Right atrium auricular region (tissue), 2 donors: ENCODE results near the gene TIMP3. TPM values are rescaled to one million over a fixed set of nuclear protein-coding genes. Genes with fewer than 3 reads are reported as not detected.

ENCODE experiments used
- DNase-seq: peaks from one replicate; pipeline ENCODE4 v3.0.0-alpha.2; 2019; ENCODE audit warnings: low spot score
- H3K27ac ChIP-seq, 2 donors: fragments of 200-600 bp; sonication (generic); 1 replicate in 1 of 2; 2 replicates in 1 of 2; pipeline ENCODE4 v1.5.1; 2016 to 2019
- H3K27me3 ChIP-seq, 2 donors: fragments of 200-600 bp; sonication (generic); one replicate each; pipeline versions ENCODE4 v1.5.1 to v1.6.0; 2017 to 2019
- H3K36me3 ChIP-seq: fragments of 200-600 bp; sonication (generic); one replicate; pipeline ENCODE4 v1.5.1; 2016
- H3K4me1 ChIP-seq, 2 donors: fragments of 200-600 bp; sonication (generic); one replicate each; pipeline versions ENCODE4 v1.5.1 to v1.6.0; 2017 to 2019
- H3K4me3 ChIP-seq, 2 donors: fragments of 200-600 bp; sonication (generic); 1 replicate in 1 of 2; 2 replicates in 1 of 2; pipeline ENCODE4 v1.5.1; 2017 to 2019; ENCODE audit warnings: mild to moderate bottlenecking in 1 of 2, moderate library complexity in 1 of 2
- H3K9me3 ChIP-seq, 2 donors: fragments of 200-600 bp; sonication (generic); one replicate each; pipeline ENCODE4 v1.5.1; 2019
- total RNA-seq, 2 donors: library from RNA; depleted of rRNA; stranded (reverse); fragments of >200 nt; gene quantifications; one replicate each; pipeline ENCODE4 v1.1.0, GENCODE V29; 2016
- TF ChIP-seq, protein P1 (sequence below), 2 donors: fragments of 200-600 bp; sonication (generic); IDR thresholded peaks; one replicate each; pipeline ENCODE4 v1.5.1; 2019; ENCODE audit warnings: antibody characterized with exemption in 2 of 2

TIMP3 gene
- total RNA-seq, 2 donors from 2014 or later, result 625 to 711 TPM

DNA sequence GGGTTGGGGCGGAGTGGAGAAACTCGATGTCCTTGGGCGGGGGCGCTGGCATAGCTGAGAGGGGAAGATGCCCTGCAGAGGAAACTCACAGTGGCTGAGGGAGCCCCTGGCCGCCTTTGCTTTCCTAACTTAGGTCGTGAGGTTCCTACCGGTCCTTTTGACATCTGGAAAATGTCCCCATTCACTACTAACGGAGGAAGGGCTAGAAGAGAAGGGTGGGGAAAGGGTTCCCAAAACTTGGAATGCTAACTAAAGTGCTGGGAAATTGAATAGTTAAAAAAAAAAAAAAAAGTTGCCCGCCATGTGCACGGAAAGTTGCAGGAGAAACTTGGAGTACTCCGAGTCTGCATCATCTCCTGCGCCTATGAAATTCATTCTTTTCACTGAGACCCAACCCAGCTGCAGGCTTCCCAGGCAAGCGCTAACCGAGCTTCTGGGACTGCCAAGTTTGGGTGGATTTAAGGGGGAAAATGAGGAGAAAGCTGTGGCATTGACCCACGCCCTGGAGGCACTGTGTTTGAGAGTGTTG, 796 bp downstream of the TIMP3 start:
- DNase-seq, result no peak
- Histone ChIP-seq H3K4me1 (peaks cover 0 to 42% of the 10 kb centered on the region in 2 donors), H3K36me3 (peaks cover 27% of the 10 kb centered on the region), H3K9me3 (no peaks in the 10 kb centered on the region), H3K4me3 (peak overlapping the region; percentile 98 to 100), H3K27me3 (no peaks in the 10 kb centered on the region), H3K27ac (peak overlapping the region; percentile 92 to 97)
- TF ChIP-seq, protein P1, sequence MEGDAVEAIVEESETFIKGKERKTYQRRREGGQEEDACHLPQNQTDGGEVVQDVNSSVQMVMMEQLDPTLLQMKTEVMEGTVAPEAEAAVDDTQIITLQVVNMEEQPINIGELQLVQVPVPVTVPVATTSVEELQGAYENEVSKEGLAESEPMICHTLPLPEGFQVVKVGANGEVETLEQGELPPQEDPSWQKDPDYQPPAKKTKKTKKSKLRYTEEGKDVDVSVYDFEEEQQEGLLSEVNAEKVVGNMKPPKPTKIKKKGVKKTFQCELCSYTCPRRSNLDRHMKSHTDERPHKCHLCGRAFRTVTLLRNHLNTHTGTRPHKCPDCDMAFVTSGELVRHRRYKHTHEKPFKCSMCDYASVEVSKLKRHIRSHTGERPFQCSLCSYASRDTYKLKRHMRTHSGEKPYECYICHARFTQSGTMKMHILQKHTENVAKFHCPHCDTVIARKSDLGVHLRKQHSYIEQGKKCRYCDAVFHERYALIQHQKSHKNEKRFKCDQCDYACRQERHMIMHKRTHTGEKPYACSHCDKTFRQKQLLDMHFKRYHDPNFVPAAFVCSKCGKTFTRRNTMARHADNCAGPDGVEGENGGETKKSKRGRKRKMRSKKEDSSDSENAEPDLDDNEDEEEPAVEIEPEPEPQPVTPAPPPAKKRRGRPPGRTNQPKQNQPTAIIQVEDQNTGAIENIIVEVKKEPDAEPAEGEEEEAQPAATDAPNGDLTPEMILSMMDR (IDR thresholded peaks at IDR 0.05), result no peak

DNA sequence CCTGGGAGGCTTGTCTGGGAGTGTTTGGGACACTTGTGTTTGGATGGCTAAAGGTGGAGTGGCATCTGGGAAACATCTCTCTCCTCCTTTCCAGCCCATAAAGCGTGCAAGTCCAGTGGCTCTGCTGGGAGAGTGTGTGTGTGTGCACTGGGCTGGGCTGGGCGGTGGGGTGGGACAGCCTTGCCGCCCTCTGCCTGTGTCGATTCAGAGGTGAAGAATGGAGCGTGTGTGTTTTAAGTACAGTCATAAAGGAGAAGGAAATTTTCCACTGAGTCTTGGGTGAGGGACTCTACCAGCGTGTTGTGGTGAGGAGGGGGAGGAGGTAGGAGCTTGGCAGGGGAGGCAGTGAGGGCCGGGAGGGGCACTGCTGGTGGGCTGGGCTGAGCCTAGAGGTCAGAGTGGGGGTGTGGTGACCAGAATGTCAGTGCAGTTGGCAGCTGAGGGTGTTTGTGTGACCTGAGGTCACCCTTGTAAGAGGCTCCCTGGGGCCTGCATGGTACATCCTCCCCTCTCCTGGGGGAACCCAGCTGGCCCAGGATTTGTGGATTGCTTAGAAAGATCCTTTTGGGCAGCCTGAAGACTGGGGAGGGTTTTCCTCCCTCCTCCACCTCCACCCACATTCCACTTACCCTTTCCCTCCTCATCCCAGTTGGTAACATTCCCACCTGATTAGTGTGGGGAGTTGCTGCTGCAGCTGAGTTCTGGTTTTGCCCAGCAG, 1.7 kb downstream of the TIMP3 start:
- TF ChIP-seq, protein P1 (IDR thresholded peaks at IDR 0.05), result no peak
- Histone ChIP-seq H3K4me1 (peaks cover 0 to 47% of the 10 kb centered on the region in 2 donors), H3K27ac (peak overlapping the region; percentile 92 to 97), H3K27me3 (no peaks in the 10 kb centered on the region), H3K4me3 (peak overlapping the region; percentile 98 to 100), H3K9me3 (no peaks in the 10 kb centered on the region), H3K36me3 (peaks cover 31% of the 10 kb centered on the region)
- no peak for DNase-seq

DNA sequence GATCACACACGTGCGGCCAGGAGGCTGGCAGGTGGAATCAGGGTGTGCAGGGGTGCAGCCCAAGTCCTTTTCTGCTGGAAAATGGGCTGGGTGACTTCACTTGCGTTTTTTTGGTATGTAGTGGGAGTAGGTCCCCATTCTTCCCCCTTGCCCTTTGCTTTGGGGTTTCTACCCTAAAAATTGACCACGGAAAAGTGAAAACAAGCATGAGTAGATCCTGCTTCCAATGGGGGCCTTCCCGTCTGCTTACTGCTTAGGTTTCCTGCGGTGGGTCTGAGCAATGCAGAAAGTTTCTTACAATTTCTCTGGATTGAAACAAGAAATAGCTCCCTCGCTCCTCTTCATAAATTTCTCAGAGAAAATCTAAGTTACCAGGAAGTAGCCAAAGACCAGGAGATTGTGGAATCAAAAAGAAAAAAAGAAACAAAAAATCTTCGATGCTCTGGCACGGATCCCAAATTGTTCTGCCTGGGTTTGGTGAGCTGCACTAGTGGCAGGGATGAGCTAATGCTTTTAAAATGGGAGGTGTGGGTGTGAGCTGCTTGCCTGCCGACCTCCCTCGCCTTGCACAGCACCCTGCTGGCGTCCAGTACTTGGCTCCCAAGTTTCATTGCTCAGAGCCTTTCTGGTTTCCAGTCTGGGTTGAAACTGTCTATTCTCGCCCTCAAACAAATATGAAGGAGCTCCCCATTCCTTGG, 2.4 kb downstream of the TIMP3 start:
- TF ChIP-seq, protein P1 (IDR thresholded peaks at IDR 0.05), result no peak
- no peak for DNase-seq

DNA sequence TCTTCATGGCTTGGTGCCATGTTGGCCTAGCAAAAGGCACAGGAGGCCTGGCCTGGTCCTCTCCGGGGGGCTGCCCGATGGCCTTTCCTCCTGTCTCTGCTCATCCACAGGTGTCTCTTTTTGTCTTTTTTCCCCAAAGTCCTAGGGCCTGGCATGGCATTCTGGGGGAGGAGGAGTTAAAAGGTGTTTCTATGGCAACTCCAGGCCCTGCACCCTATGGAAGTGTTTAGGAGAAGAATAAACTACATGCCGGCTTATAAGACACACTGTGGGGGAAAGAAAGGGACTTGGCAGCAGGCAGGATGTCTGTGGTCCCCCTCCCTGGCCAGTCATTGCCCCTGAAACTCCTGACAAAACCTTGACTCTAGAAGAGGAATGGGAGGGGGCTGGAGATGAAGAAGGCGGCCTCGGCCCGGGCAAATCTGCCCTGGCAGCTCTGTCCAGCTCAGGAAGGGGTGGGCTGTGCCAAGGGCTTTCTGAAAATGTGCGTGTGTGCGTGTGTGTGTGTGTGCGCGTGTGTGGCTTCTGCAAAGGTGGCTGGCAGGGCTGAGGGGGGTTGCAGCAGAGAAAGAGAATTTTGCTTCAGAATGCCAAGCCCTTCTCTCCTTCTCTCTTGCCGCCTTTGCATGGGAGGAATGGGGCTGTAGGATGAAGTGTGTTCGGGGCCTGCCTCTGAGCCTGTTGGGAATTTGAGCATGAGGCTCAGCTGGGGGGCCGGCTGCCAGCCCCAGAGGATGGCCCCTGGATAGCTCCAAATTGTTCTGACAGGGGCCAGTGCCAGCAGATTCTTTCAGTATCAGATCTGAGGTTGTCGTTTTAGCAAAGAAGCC, 3.2 kb downstream of the TIMP3 start:
- Histone ChIP-seq H3K36me3 (peaks cover 41% of the 10 kb centered on the region), H3K4me1 (peaks cover 0 to 63% of the 10 kb centered on the region in 2 donors), H3K9me3 (no peaks in the 10 kb centered on the region), H3K27ac (peak overlapping the region; percentile 92 to 97), H3K27me3 (no peaks in the 10 kb centered on the region), H3K4me3 (peak overlapping the region; percentile 98 to 100)
- TF ChIP-seq, protein P1 (IDR thresholded peaks at IDR 0.05), result no peak
- DNase-seq, result no peak

More for the DNA sequence above, 2.4 kb downstream of the TIMP3 start:
- peak overlapping the region; percentile 98 to 100 for H3K4me3 ChIP-seq
- H3K4me1 ChIP-seq, result peaks cover 0 to 55% of the 10 kb centered on the region in 2 donors
- peak overlapping the region; percentile 92 to 97 for H3K27ac ChIP-seq
- H3K27me3 ChIP-seq, result no peaks in the 10 kb centered on the region
- H3K36me3 ChIP-seq, result peaks cover 38% of the 10 kb centered on the region
- no peaks in the 10 kb centered on the region for H3K9me3 ChIP-seq

DNA sequence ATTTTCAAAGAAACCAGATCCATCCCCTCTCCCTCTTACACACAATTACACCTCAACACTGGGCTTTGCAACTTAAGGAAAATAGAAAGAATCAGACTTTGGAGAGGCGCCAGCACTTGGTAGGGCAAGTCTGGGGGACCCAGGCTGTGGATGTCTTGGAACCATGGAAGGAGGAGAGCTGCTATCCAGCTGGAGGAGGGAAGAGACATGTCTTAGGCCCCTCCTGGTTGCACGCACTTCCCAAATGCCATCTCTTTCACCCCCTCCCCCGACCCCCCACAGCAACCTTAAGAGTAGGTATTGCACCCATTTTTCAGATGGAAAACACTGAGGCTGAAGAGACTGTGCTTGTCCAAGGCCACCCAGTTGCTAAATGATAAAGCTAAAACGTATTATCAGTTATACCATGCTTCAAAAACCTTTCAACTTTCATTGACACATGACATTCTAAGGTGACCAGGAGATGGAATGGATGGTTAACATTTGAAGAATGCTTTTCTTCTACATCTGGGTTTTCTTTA, 3.9 kb downstream of the TIMP3 start:
- H3K27ac ChIP-seq, result peak overlapping the region; percentile 92 to 97
- no peak for DNase-seq
- no peaks in the 10 kb centered on the region for H3K9me3 ChIP-seq
- peaks cover 41% of the 10 kb centered on the region for H3K36me3 ChIP-seq
- H3K27me3 ChIP-seq, result no peaks in the 10 kb centered on the region
- TF ChIP-seq, protein P1 (IDR thresholded peaks at IDR 0.05), result no peak
- H3K4me3 ChIP-seq, result peak overlapping the region; percentile 98 to 100
- peaks cover 0 to 65% of the 10 kb centered on the region in 2 donors for H3K4me1 ChIP-seq
